Activated T-cell treated with anti-CD3 and anti-CD28 coated beads, Interleukin-2, amount 50 U/mL, for 4 hours (primary cell): ENCODE data around the gene CTAGE4. TPM values are rescaled to one million over a fixed set of nuclear protein-coding genes. Genes with fewer than 3 reads are reported as not detected.
"Not testable (repeated sequence)": the region's sequence is repeated elsewhere in the genome, so short reads cannot be mapped to it uniquely, and the experiment has no call there.

Source experiments
- ATAC-seq, 2 donors: fragments of 200-7000 bp; cut with Tn5 transposase; one replicate each; pipeline ENCODE4 v1.10.0; 2021
- DNase-seq: peaks from one replicate; pipeline ENCODE4 v3.0.0-alpha.2; 2020
- H3K27me3 Mint-ChIP-seq: one replicate; pipeline ENCODE4 v1.8.0; 2021; ENCODE audit warnings: low read depth, mixed read lengths
- H3K36me3 Mint-ChIP-seq: one replicate; pipeline ENCODE4 v1.8.0; 2022; ENCODE audit warnings: mixed read lengths; ENCODE audit not compliant: insufficient read depth
- H3K4me1 Mint-ChIP-seq: one replicate; pipeline ENCODE4 v1.8.0; 2021; ENCODE audit warnings: low read depth, mixed read lengths
- H3K4me3 Mint-ChIP-seq: one replicate; pipeline ENCODE4 v1.8.0; 2021; ENCODE audit warnings: mild to moderate bottlenecking, moderate library complexity, mixed read lengths
- H3K9me3 Mint-ChIP-seq: one replicate; pipeline ENCODE4 v1.8.0; 2021; ENCODE audit warnings: mixed read lengths
- total RNA-seq, 3 donors: library from RNA; stranded (reverse); gene quantifications; one replicate each; pipeline ENCODE4 v1.2.1, GENCODE V29; 2021

The CTAGE4 gene
- total RNA-seq, result 1 to 10 TPM in 1 of 3 donors, under 1 TPM in 2; 0.29 to 1.6 (median 0.61) TPM

DNA sequence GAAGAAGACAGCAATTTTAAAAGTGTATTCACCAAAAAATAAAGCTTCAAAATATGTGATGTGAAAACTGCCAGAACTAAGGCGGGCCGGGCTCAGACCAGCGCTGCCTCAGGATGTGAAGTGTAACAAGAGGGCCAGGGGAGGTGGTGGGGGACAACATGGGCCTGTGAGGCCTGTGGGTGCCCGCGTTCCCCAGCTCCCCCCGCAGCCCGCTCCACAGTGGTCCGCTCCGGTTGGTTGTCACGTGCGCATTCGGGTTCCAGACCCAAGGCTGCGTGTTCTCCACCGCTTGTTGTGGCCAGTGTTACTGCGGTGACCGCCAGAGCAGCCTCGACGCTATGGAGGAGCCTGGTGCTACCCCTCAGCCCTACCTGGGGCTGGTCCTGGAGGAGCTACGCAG lies at the start of gene CTAGE4:
Gene CTAGE4, plus strand, starts transcription at position 301 of the 400 bp plus-strand sequence. Its CDS starts 38 bp downstream, at position 339.
- ATAC-seq, DNase-seq, H3K9me3 Mint-ChIP-seq, H3K36me3 Mint-ChIP-seq, H3K27me3 Mint-ChIP-seq, H3K4me3 Mint-ChIP-seq, H3K4me1 Mint-ChIP-seq: not testable (repeated sequence)

GRCh38 chr7:144134116-144134515 lies 49.1 kb upstream of the CTAGE4 start:
- Mint-ChIP-seq H3K9me3 (no peaks in the 10 kb centered on the region), H3K36me3 (no peaks in the 10 kb centered on the region), H3K27me3 (peaks cover 4% of the 10 kb centered on the region), H3K4me3 (no peak overlapping the region), H3K4me1 (no peaks in the 10 kb centered on the region)
- DNase-seq (no peak), ATAC-seq (no peak)

GRCh38 chr7:144137501-144137900 lies 45.8 kb upstream of the CTAGE4 start:
- ATAC-seq (no peak), DNase-seq (no peak)
- Mint-ChIP-seq H3K27me3 (peaks cover 2% of the 10 kb centered on the region), H3K4me1 (no peaks in the 10 kb centered on the region), H3K36me3 (no peaks in the 10 kb centered on the region), H3K4me3 (no peak overlapping the region), H3K9me3 (no peaks in the 10 kb centered on the region)

DNA sequence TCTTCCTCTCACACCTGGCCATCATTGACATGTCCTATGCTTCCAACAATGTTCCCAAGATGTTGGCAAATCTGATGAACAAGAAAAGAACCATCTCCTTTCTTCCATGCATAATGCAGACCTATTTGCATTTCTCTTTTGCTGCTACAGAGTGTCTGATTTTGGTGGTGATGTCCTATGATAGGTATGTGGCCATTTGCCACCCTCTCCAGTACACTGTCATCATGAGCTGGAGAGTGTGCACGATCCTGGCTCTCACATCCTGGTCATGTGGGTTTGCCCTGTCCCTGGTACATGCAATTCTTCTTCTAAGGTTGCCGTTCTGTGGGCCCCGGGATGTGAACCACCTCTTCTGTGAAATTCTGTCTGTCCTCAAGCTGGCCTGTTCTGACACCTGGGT lies 41.1 kb upstream of the CTAGE4 start:
- no peak for DNase-seq

GRCh38 chr7:144144426-144144825 lies 38.8 kb upstream of the CTAGE4 start:
- Mint-ChIP-seq H3K4me3 (no peak overlapping the region), H3K4me1 (no peaks in the 10 kb centered on the region), H3K36me3 (peaks cover 4% of the 10 kb centered on the region), H3K9me3 (peaks cover 23% of the 10 kb centered on the region), H3K27me3 (no peaks in the 10 kb centered on the region)
- ATAC-seq (no peak), DNase-seq (no peak)

More for the DNA sequence above, 41.1 kb upstream of the CTAGE4 start:
- Mint-ChIP-seq H3K36me3 (no peaks in the 10 kb centered on the region), H3K9me3 (peaks cover 4% of the 10 kb centered on the region), H3K27me3 (no peaks in the 10 kb centered on the region), H3K4me1 (no peaks in the 10 kb centered on the region), H3K4me3 (no peak overlapping the region)
- ATAC-seq, result no peak

DNA sequence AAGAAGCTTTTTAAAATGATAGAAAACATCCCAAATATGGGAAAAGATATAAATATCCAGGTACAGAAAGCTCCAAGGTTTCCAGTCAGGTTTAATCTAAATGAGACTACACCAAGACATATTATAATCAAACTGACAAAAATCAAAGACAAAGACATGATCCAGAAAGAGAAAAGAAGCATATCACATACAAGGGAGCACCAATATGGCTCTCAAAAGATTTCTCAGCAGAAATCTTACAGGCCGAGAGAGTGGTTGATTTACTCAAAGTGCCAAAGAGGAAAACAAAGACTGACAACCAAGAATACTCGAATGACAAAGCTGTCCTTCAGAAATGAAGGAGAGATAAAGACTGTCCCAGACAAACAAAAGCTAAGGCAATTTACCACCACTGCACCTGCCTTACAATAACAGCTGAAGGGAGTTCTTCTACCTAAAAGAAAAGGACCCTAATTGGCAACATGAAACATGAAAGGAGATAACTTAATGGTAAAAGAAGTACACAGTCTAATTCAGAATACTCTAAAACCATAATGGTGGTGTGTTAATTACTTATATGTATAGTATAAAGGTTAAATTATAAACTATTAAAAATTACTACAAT lies 34.9 kb upstream of the CTAGE4 start:
- H3K9me3 Mint-ChIP-seq, result peaks cover 33% of the 10 kb centered on the region
- ATAC-seq (no peak), DNase-seq (no peak)
- H3K4me1 Mint-ChIP-seq, result no peaks in the 10 kb centered on the region
- no peaks in the 10 kb centered on the region for H3K27me3 Mint-ChIP-seq
- H3K4me3 Mint-ChIP-seq, result no peak overlapping the region
- H3K36me3 Mint-ChIP-seq, result peaks cover 4% of the 10 kb centered on the region

- Mint-ChIP-seq H3K9me3 (no peaks in the 10 kb centered on the region), H3K4me3 (no peak overlapping the region), H3K4me1 (no peaks in the 10 kb centered on the region), H3K36me3 (no peaks in the 10 kb centered on the region), H3K27me3 (peaks cover 11% of the 10 kb centered on the region)
- ATAC-seq (no peak), DNase-seq (no peak)
These were observed 24.4 kb upstream of the CTAGE4 start for GRCh38 chr7:144158861-144159260.

GRCh38 chr7:144164784-144165183 lies 18.5 kb upstream of the CTAGE4 start:
- Mint-ChIP-seq H3K36me3 (no peaks in the 10 kb centered on the region), H3K9me3 (peaks cover 3% of the 10 kb centered on the region), H3K4me3 (no peak overlapping the region), H3K4me1 (no peaks in the 10 kb centered on the region), H3K27me3 (peaks cover 13% of the 10 kb centered on the region)
- ATAC-seq (no peak), DNase-seq (no peak)

DNA sequence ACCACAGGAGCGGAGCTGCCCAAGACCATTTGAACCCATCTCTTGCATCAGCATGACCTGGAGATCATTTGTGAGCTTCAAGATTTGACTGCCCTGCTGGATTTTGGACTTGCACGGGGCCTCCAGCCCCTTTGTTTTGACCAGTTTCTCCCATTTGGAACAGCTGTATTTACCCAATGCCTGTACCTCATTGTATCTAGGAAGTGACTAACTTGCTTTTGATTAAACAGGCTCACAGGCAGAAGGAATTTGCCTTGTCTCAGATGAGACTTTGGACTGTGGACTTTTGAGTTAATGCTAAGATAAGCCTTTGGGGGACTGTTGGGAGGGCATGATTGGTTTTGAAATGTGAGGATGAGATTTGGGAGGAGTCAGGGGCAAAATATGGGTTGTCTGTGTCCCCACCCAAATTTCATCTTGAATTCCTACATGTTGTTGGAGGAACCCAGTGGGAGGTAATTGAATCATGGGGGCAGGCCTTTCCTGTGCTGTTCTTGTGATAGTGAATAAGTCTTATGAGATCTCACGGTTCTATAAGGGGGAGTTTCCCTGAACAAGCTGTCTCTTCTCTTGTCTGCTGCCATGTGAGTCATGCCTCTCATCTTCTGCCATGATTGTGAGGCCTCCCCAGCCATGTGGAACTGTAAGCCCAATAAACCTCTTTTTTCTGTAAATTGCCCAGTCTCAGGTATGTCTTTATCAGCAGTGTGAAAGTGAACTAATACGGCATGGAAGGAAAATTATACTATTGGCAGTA lies 11.5 kb upstream of the CTAGE4 start:
- not testable (repeated sequence) for ATAC-seq, H3K27me3 Mint-ChIP-seq, H3K36me3 Mint-ChIP-seq, DNase-seq, H3K4me3 Mint-ChIP-seq, H3K9me3 Mint-ChIP-seq, H3K4me1 Mint-ChIP-seq

GRCh38 chr7:144174613-144175012 lies 8.7 kb upstream of the CTAGE4 start:
- no peak overlapping the region for H3K4me3 Mint-ChIP-seq
- ATAC-seq (no peak), DNase-seq (no peak)
- H3K4me1 Mint-ChIP-seq, result no peaks in the 10 kb centered on the region
- H3K9me3 Mint-ChIP-seq, result peaks cover 2% of the 10 kb centered on the region
- no peaks in the 10 kb centered on the region for H3K36me3 Mint-ChIP-seq
- H3K27me3 Mint-ChIP-seq, result peaks cover 9% of the 10 kb centered on the region

DNA sequence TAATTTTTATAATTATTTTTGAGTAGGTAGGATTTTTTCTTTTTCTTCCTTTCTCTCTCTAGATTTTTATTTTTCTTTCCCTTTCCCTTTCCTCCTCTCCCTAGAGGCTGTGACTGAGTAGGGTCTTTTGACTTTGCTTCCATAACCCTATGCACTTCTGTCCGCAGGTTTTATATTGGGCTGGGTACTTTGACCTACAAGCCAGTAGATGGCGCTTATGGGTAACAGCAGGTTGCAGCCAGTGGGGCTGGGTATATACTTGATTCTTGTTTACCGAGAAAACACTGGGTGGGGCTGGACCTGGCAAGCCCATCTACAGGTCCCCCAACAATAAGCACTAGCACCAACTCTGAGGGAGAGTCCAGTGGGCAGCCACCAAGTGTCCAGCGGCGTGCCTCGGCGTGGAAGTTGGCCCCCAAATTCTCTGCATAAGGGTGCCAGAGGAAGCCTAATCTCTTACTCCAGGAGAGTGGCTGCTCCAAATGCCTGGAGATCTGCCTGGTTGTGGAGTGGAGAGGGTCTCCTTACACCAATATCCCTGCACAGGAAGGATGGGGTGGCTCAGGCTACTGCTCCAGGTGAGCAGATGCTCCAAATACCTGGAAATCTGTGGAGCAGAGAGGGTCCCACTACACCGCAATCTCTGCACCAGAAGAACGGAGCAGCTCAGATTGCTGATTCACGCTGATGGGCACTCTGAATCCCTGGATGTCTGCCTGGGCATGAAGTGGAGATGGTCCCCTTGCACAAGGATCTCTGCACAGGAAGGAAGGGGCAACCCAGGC lies 4.7 kb upstream of the CTAGE4 start:
- H3K9me3 Mint-ChIP-seq, H3K27me3 Mint-ChIP-seq, H3K4me3 Mint-ChIP-seq, DNase-seq, H3K4me1 Mint-ChIP-seq, H3K36me3 Mint-ChIP-seq: not testable (repeated sequence)
- ATAC-seq, result peak; percentile 73 to 82

- not testable (repeated sequence) for H3K27me3 Mint-ChIP-seq, H3K9me3 Mint-ChIP-seq, ATAC-seq, H3K4me3 Mint-ChIP-seq, H3K36me3 Mint-ChIP-seq, H3K4me1 Mint-ChIP-seq, DNase-seq
These were observed 4.1 kb upstream of the CTAGE4 start for GRCh38 chr7:144179165-144179479.

GRCh38 chr7:144187848-144188247 lies 4.6 kb downstream of the CTAGE4 start:
- not testable (repeated sequence) for DNase-seq, H3K4me3 Mint-ChIP-seq, H3K36me3 Mint-ChIP-seq, H3K27me3 Mint-ChIP-seq, H3K4me1 Mint-ChIP-seq, ATAC-seq, H3K9me3 Mint-ChIP-seq

GRCh38 chr7:144188578-144189171 lies 5.4 kb downstream of the CTAGE4 start:
- not testable (repeated sequence) for H3K4me3 Mint-ChIP-seq, H3K27me3 Mint-ChIP-seq, H3K4me1 Mint-ChIP-seq, H3K9me3 Mint-ChIP-seq, DNase-seq, H3K36me3 Mint-ChIP-seq
- peak in 1 of 2 donors; percentile 31 for ATAC-seq
